Loucy (cell line): Measurements from ENCODE around the gene GRM7.

Experiments used
- H2AFZ ChIP-seq: fragments of 200-600 bp; sonication (generic); 2 replicates; pipeline ENCODE4 v1.6.0; 2016; ENCODE audit warnings: antibody characterized with exemption, mild to moderate bottlenecking, low read length, moderate library complexity
- H3F3A ChIP-seq: fragments of 200-600 bp; 2 replicates; pipeline ENCODE4 v1.6.0; 2016; ENCODE audit warnings: antibody characterized with exemption, low read depth, mild to moderate bottlenecking
- H3K27me3 ChIP-seq: fragments of 200-600 bp; sonication (generic); 2 replicates; pipeline ENCODE4 v1.6.1; 2014; ENCODE audit warnings: low read length, mild to moderate bottlenecking; ENCODE audit not compliant: insufficient read depth, poor library complexity, severe bottlenecking
- H3K36me3 ChIP-seq: fragments of 200-600 bp; sonication (generic); 2 replicates; pipeline ENCODE4 v1.6.1; 2016; ENCODE audit warnings: low read length; ENCODE audit not compliant: insufficient read depth
- H3K4me1 ChIP-seq: fragments of 200-600 bp; sonication (generic); 2 replicates; pipeline ENCODE4 v1.5.1; 2014; ENCODE audit warnings: low read length, mild to moderate bottlenecking; ENCODE audit not compliant: insufficient read depth, poor library complexity, severe bottlenecking
- H3K4me2 ChIP-seq: fragments of 200-600 bp; sonication (generic); 2 replicates; pipeline ENCODE4 v1.6.0; 2014; ENCODE audit warnings: antibody characterized with exemption, low read length, low read depth, mild to moderate bottlenecking; ENCODE audit not compliant: poor library complexity, severe bottlenecking
- H3K4me3 ChIP-seq: fragments of 200-600 bp; sonication (generic); 2 replicates; pipeline ENCODE4 v1.5.1; 2014; ENCODE audit warnings: low read length, mild to moderate bottlenecking, mixed read lengths; ENCODE audit not compliant: poor library complexity, severe bottlenecking
- H3K79me2 ChIP-seq: fragments of 200-600 bp; sonication (generic); 2 replicates; pipeline ENCODE4 v1.6.1; 2014; ENCODE audit warnings: low read length; ENCODE audit not compliant: insufficient read depth
- H3K9ac ChIP-seq: fragments of 200-600 bp; sonication (generic); 2 replicates; pipeline ENCODE4 v1.6.0; 2014; ENCODE audit warnings: mild to moderate bottlenecking, low read depth, low read length, moderate library complexity; ENCODE audit not compliant: poor library complexity, severe bottlenecking
- H3K9me2 ChIP-seq: fragments of 200-600 bp; sonication (generic); replicated peaks from 2 replicates; pipeline ENCODE4 v1.6.1; 2016; ENCODE audit warnings: low read depth, low read length, mixed read lengths
- H3K9me3 ChIP-seq: fragments of 200-600 bp; sonication (generic); 2 replicates; pipeline ENCODE4 v1.6.1; 2014; ENCODE audit warnings: mild to moderate bottlenecking, antibody characterized with exemption, low read length, low read depth; ENCODE audit not compliant: insufficient read depth
- H4K20me1 ChIP-seq: fragments of 200-600 bp; sonication (generic); 2 replicates; pipeline ENCODE4 v1.6.0; 2014; ENCODE audit warnings: antibody characterized with exemption, low read length, mild to moderate bottlenecking; ENCODE audit not compliant: insufficient read depth, poor library complexity, severe bottlenecking
- EZH2phosphoT487 ChIP-seq: fragments of 200-600 bp; IDR thresholded peaks from 2 replicates; pipeline ENCODE4 v1.6.1; 2018; ENCODE audit warnings: antibody characterized with exemption, mild to moderate bottlenecking, moderate library complexity, borderline replicate concordance
- TF ChIP-seq, protein P1 (sequence below): fragments of 200-600 bp; sonication (generic); conservative IDR thresholded peaks from 2 replicates; pipeline ENCODE4 v1.5.1; 2014; ENCODE audit warnings: mild to moderate bottlenecking, antibody characterized with exemption, low read length

Gene GRM7

DNA sequence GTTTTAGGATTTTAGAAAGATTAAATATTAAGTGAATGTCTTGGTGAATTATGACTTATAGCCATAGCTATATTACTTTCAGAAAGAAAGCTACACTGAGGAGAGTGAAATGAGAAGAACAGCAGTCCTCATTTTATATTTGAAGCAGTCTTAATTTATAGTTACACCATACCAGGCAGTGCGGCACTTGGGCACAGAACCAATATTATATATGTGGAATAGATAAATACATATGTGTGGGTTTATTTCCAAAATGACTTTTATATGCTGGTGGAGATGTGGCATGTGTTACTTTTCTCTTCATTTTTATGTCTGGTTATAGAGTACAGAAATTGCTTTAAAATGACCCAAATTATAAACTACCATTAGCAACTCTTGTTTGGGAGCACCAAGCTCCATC is 759.5 kb downstream of the GRM7 start:
- no peaks in the 10 kb centered on the region for H3K36me3 ChIP-seq
- no peaks in the 10 kb centered on the region for H3K4me1 ChIP-seq
- H4K20me1 ChIP-seq = no peaks in the 10 kb centered on the region
- no peaks in the 10 kb centered on the region for H3K9me3 ChIP-seq
- TF ChIP-seq, protein P1, sequence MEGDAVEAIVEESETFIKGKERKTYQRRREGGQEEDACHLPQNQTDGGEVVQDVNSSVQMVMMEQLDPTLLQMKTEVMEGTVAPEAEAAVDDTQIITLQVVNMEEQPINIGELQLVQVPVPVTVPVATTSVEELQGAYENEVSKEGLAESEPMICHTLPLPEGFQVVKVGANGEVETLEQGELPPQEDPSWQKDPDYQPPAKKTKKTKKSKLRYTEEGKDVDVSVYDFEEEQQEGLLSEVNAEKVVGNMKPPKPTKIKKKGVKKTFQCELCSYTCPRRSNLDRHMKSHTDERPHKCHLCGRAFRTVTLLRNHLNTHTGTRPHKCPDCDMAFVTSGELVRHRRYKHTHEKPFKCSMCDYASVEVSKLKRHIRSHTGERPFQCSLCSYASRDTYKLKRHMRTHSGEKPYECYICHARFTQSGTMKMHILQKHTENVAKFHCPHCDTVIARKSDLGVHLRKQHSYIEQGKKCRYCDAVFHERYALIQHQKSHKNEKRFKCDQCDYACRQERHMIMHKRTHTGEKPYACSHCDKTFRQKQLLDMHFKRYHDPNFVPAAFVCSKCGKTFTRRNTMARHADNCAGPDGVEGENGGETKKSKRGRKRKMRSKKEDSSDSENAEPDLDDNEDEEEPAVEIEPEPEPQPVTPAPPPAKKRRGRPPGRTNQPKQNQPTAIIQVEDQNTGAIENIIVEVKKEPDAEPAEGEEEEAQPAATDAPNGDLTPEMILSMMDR = no peak
- TF ChIP-seq EZH2phosphoT487 = no peak
- no peaks in the 10 kb centered on the region for H3K79me2 ChIP-seq
- no peaks in the 10 kb centered on the region for H3K9me2 ChIP-seq
- no peaks in the 10 kb centered on the region for H3K27me3 ChIP-seq
- H3K4me3 ChIP-seq = no peak overlapping the region
- H3F3A ChIP-seq = no peaks in the 10 kb centered on the region
- no peak overlapping the region for H2AFZ ChIP-seq
- H3K9ac ChIP-seq = no peak overlapping the region
- H3K4me2 ChIP-seq = no peak overlapping the region

DNA sequence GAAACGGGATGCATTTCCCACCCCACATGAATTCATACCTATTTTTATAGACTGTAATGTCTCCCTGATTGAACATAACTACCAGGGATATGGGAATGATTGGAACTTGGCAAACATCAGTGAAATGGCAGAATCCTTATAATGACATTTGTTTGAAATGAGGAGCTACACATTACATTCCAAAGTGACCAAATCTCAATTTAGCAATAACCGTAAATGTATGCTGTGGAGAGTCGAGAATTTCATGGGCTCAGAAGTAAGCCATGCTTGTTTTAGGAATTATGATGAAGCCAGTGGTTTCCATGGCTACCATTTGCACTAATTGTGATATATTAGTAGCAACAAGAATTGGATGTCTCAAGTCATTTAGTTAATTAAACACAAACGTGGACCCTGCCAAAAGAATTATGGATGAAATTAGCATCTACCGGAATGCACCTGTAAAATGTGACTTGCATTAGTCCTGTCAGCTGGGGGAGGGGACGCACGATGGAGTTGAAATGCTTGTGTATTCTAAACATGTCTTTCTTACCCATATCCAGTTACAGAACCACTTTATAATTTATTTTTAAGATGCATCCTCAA is 760.2 kb downstream of the GRM7 start:
- Histone ChIP-seq H3K36me3 (no peaks in the 10 kb centered on the region), H3K9ac (no peak overlapping the region), H3K4me3 (no peak overlapping the region), H3K4me2 (no peak overlapping the region), H3K9me2 (no peaks in the 10 kb centered on the region), H3F3A (no peaks in the 10 kb centered on the region), H3K79me2 (no peaks in the 10 kb centered on the region), H3K9me3 (no peaks in the 10 kb centered on the region), H4K20me1 (no peaks in the 10 kb centered on the region), H3K27me3 (no peaks in the 10 kb centered on the region), H2AFZ (no peak overlapping the region), H3K4me1 (no peaks in the 10 kb centered on the region)
- no peak for TF ChIP-seq EZH2phosphoT487
- TF ChIP-seq, protein P1 = no peak

DNA sequence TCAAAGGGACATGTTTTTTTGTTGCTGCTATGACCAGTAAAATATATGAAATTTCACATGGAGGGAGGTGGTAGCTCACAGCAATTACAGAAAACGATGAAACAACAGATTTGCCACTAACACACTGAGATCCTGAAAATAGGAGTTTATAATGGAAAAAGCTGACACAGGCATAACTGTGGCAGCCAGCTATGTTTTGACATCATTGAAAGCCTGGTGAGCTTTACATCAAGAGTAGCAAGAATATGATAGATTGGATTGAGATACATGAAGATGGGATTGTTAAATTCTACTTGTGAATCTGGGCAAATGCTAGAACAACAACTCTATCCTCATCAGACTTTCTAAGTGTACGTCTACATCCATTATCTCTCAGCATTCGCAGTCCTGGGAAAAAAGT is 760.7 kb downstream of the GRM7 start:
- H3K4me3 ChIP-seq = no peak overlapping the region
- TF ChIP-seq, protein P1 = no peak
- no peak for TF ChIP-seq EZH2phosphoT487
- no peak overlapping the region for H3K9ac ChIP-seq
- H3F3A ChIP-seq = no peaks in the 10 kb centered on the region
- no peaks in the 10 kb centered on the region for H3K4me1 ChIP-seq
- H3K79me2 ChIP-seq = no peaks in the 10 kb centered on the region
- no peak overlapping the region for H3K4me2 ChIP-seq
- no peak overlapping the region for H2AFZ ChIP-seq
- H3K9me2 ChIP-seq = no peaks in the 10 kb centered on the region
- no peaks in the 10 kb centered on the region for H3K36me3 ChIP-seq
- H3K27me3 ChIP-seq = no peaks in the 10 kb centered on the region
- no peaks in the 10 kb centered on the region for H3K9me3 ChIP-seq
- no peaks in the 10 kb centered on the region for H4K20me1 ChIP-seq
